Stimulated activated CD4-positive, alpha-beta T cell treated with anti-CD3 and anti-CD28 coated beads, TNF-alpha, amount 100 ng/mL, for 4 hours (primary cell): ENCODE results near the gene SLC26A3.
"Not testable (repeated sequence)": the region's sequence is repeated elsewhere in the genome, so short reads cannot be mapped to it uniquely, and the experiment has no call there.

Experiments
- DNase-seq, 3 experiments: peaks; one replicate each; pipeline ENCODE4 v3.0.0-alpha.2; 2020; ENCODE audit warnings: low read depth in 3 of 3

SLC26A3 gene

GRCh38 chr7:107803009-107803610, at the start of gene SLC26A3:
SLC26A3 (minus strand) TSS chr7:107803223; CDS start chr7:107794509, 8,714 bp downstream.
- no peak for DNase-seq

- DNase-seq, result no peak
Observed at GRCh38 chr7:107850643-107851042, 47.6 kb upstream of the SLC26A3 start.

DNA sequence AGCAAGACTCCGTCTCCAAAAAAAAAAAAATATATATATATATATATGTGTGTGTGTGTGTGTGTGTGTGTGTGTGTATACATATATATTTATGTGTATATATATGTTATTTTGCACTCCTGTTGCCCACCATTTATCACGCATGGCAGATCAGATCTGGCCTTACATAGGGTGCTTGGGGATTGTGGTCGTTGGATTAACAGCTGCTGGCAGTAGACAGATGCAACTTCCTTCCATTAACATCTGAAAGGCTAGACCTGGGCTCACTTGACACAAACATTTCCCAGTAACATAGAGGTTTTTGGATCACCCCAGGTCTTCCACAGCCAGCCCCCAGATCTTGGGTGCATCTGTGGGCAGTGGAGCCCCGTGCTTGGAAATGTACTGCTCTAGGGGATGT, 47.2 kb upstream of the SLC26A3 start:
- DNase-seq, result no peak

DNA sequence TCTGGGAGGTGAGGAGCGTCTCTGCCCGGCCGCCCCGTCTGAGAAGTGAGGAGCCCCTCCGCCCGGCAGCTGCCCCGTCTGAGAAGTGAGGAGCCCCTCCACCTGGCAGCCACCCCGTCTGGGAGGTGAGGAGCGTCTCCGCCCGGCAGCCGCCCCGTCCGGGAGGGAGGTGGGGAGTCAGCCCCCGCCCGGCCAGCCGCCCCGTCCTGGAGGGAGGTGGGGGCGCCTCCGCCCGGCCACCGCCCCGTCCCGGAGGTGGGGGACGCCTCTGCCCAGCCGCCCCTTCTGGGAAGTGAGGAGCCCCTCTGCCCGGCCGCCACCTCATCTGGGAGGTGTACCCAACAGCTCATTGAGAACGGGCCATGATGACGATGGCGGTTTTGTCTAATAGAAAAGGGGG, 45.2 kb upstream of the SLC26A3 start:
- not testable (repeated sequence) for DNase-seq

DNA sequence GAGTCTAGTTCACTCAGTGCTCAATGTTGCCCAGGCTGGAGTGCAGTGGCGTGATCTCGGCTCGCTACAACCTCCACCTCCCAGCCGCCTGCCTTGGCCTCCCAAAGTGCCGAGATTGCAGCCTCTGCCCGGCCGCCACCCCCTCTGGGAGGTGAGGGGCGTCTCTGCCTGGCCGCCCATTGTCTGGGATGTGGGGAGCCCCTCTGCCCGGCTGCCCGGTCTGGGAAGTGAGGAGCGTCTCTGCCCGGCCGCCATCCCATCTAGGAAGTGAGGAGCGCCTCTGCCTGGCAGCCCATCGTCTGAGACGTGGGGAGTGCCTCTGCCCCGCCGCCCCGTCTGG, 44.8 kb upstream of the SLC26A3 start:
- not testable (repeated sequence) for DNase-seq

DNA sequence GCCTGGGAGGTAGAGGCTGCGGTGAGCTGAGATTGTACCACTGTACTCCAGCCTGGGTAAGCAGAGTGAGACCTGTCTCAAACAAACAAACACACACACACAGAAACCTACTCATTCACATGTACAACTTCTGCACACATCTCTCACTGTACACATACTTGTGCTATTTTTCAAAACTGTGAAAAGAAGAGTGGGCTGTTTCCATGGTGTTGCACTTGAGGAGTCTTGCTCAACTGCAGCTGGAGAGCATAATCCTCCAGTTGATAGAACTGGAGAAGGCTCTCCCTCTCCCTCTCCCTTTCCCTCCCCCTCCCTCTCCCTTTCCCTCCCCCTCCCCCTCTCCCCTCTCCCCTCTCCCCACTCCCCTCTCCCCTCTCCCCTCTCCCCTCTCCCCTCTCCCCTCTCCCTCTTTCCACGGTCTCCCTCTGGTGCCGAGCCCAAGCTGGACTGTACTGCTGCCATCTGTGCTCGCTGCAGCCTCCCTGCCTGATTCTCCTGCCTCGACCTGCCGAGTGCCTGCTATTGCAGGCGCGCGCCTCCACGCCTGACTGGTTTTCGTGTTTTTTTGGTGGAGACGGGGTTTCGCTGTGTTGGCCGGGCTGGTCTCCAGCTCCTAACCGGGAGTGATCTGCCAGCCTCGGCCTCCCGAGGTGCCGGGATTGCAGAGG, 44.3 kb upstream of the SLC26A3 start:
- DNase-seq, result no peak

DNA sequence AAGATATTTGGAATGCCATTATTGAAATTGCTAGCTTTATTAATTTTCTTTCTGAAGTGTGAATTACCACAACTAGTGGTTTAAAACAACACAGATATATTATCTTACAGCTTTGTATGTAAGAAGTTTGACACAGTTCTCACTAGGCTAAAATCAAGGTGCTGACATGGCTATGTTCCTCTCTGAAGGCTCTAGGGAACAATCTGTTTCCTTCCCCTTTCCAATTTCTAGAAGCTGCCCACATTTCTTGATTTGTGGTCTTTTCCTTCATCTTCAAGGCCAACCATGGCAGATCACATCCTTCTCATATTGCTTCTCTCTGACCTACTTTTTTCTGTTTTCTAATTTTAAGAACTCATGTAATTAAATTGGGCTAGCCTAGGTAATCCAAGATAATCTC, 43.3 kb upstream of the SLC26A3 start:
- DNase-seq, result no peak

DNA sequence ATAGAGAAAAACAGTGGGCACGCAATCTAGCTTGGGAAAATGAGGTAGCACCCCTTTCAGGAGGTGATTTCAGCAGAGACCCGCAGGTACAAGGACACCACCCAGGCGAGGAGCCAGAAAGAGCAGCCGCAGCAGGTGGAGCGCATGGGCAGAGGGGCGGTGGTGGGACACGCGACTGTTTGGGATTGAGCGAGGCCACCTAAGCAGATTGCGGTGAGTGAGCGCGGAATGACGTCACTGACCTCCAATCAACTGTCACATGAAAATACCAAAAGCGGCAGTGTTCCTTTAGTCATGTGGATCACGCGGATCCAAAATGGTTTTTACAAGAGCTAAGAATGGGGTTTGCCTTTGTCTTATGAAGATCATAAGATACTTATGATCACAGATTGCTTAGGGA, 40.2 kb upstream of the SLC26A3 start:
- no peak for DNase-seq

- DNase-seq, result no peak
Observed at GRCh38 chr7:107842213-107842612, 39.2 kb upstream of the SLC26A3 start.

GRCh38 chr7:107838816-107839565, 36.0 kb upstream of the SLC26A3 start:
- DNase-seq, result no peak

DNA sequence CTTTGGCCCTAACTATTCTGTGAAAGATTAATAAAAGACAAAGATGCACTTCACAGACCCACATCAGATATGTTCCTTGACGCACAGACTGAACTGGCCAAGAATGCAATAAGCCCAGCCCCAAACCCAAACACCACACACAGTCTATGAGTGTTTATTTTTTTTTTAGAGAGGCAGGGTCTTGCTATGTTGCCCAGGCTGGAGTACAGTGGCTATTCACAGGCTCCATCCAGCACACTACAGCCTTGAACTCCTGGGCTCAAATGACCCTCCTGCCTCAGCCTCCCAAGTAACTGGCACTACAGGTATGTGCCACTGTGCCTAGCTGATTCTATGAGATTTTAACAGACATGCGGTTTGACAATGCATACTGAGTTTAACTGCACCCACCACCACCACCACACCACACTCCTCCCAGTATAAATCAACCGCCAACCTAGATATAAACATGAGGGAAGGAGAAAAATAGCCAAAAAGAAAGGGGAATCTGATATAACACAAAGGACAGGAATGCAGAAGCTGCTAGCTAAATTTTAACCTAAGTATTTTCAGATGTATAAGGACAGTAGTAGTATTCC, 35.1 kb upstream of the SLC26A3 start:
- no peak for DNase-seq

GRCh38 chr7:107837145-107837512, 34.1 kb upstream of the SLC26A3 start:
- DNase-seq, result no peak

DNA sequence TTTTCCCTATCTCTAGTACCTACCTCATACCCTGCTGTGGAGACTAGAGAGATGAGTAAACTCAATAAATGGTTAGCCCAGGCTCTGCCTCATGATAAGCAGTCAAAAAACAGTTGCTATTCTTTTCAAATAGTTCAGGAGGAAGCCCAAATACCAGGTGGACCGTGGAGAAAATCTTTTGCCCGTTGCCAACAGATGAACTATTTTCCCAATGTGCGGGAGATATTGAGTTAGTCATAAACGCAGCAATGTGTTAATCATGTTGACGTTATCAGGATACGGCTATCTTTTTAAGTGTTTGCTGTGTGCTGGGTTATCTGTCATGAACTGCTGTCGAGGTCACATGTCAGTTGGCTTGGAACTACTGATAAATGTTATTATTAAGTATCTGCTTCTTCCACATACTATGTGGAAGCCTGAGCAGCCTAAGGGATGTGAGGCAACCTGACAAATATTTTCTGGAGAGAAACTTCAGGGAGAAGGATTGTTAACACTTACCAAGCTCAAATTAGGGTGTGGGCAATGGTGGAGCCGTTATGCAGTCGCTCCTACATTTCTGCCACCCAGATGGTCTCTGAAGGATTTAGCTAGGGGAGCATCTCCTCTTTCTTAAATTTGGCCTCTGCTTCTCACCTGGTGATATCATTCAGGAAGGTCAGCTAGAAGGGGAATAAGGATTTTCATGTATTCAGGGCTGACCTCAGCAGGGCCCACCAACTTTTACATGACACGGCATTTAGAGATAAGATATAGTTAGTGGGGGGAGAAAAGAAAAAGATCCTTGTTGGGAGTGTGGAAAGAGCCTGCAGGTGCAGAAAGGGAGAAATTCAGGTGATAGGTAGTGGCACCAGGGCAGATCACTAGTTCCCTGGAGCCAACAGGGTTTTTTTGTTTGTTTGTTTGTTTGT, 33.5 kb upstream of the SLC26A3 start:
- DNase-seq, result no peak

DNA sequence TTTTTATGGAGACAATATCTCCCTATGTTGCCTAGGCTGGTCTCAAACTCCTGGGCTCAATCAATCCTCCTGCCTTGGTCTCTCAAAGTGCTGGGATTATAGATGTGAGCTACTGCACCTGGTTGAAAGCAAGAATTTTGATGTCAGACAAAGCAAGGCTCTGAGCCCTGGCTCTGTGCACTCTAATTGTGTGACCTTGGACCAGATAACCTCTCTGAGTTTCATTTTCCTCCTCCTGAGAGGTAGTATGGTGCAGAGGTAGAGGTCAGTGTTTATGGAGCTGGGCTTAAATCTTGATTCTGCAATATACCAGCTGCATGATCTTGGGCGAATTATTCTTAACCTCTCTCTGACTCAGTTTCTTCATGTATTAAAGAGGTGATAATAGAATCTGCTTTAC, 31.4 kb upstream of the SLC26A3 start:
- no peak for DNase-seq

- no peak for DNase-seq
Observed at GRCh38 chr7:107833684-107834106, 30.7 kb upstream of the SLC26A3 start.

DNA sequence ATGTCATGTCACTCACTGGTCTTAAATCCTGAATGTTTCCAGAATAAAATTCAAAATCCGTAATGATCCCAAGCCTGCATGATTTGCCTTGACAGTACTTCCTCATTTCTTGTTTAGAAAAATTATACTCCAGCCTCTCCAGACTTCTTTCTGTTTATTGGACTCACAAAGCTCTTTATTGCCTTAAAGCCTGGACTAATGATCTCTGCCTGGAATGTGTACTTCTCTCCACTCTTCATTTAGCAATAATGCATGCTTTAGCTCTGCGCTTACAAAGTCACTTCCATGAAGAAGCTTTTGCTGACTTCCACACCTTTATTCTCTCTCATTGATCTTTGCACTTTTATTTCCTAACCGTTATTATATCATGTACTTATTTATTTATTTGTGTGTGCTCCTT, 27.4 kb upstream of the SLC26A3 start:
- DNase-seq, result no peak

- DNase-seq, result no peak
Observed at GRCh38 chr7:107828540-107828939, 25.5 kb upstream of the SLC26A3 start.

- DNase-seq, result no peak
Observed at GRCh38 chr7:107827501-107827900, 24.5 kb upstream of the SLC26A3 start.

DNA sequence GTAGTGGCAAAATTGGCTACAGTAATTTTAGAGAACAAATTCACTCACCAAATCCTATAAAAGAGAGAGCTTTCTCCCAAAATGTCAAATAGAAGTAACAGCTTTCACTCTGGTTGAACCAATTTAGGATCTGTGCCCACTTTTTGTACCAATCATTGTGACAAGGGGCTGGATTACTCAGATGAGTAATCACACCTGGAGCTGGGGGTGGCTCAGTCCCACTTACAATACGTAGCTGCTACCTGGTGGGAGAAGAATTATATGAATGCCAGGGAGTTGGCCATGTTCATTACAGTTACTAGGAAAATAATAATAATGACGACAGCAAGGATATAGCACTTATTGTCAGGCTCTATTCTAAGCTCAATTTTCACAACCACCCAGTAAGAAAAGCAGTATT, 23.4 kb upstream of the SLC26A3 start:
- no peak for DNase-seq

GRCh38 chr7:107824858-107825257, 21.8 kb upstream of the SLC26A3 start:
- no peak for DNase-seq

DNA sequence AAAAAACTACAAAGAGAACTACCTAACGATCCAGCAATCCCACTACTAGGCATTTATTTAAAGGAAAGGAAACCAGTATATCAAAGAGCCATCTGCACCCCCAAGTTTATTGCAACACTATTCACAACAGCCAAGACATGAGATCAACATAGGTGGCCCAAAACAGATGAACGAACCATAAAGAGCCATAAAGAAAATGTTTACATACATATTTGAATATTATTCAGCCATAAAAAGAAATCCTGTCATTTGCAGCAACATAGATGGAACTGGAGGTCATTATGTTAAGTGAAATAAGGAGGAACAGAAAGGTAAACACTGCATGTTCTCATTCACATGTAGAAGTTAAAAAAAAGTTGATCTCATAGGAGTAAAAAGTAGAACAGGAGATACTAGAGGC, 15.6 kb upstream of the SLC26A3 start:
- no peak for DNase-seq
